DND-41 (cell line): Measurements from ENCODE around the gene TNFRSF12A.

Source experiments
- ATAC-seq: fragments of 200-7000 bp; cut with Tn5 transposase; 3 replicates; pipeline ENCODE4 v1.9.1; 2021; ENCODE audit warnings: low read depth; ENCODE audit not compliant: insufficient read depth
- DNase-seq: peaks from one replicate; pipeline ENCODE4 v3.0.0-alpha.2; 2020
- H2AFZ ChIP-seq: 2 replicates; pipeline ENCODE4 v1.6.0; 2012; ENCODE audit warnings: low read depth, low read length
- H3K27ac ChIP-seq: 2 replicates; pipeline ENCODE4 v1.5.1; 2012; ENCODE audit warnings: low read length, inconsistent platforms
- H3K27me3 ChIP-seq: fragments of 200-600 bp; sonication (generic); 2 replicates; pipeline ENCODE4 v1.6.0; 2012; ENCODE audit warnings: low read length, mild to moderate bottlenecking, inconsistent platforms; ENCODE audit not compliant: insufficient read depth, poor library complexity
- H3K36me3 ChIP-seq: 2 replicates; pipeline ENCODE4 v1.5.1; 2012; ENCODE audit warnings: low read length, inconsistent platforms; ENCODE audit not compliant: insufficient read depth
- H3K4me1 ChIP-seq: 2 replicates; pipeline ENCODE4 v1.5.1; 2012; ENCODE audit warnings: mild to moderate bottlenecking, low read length; ENCODE audit not compliant: insufficient read depth
- H3K4me2 ChIP-seq: 2 replicates; pipeline ENCODE4 v1.6.0; 2012; ENCODE audit warnings: mild to moderate bottlenecking, moderate library complexity, low read length, inconsistent platforms; ENCODE audit not compliant: insufficient read depth
- H3K4me3 ChIP-seq, 2 experiments: fragments of 200-600 bp in 1 of 2; shearing (Covaris generic) in 1 of 2; 2 replicates each; pipeline ENCODE4 v1.5.1; 2012 to 2016; ENCODE audit warnings: inconsistent platforms in 2 of 2, low read length in 2 of 2, mild to moderate bottlenecking in 2 of 2, low read depth in 1 of 2, moderate library complexity in 1 of 2
- H3K79me2 ChIP-seq: 2 replicates; pipeline ENCODE4 v1.6.0; 2012; ENCODE audit warnings: low read length, inconsistent platforms; ENCODE audit not compliant: insufficient read depth
- H3K9ac ChIP-seq: 2 replicates; pipeline ENCODE4 v1.6.0; 2012; ENCODE audit warnings: low read depth, mild to moderate bottlenecking, inconsistent platforms, low read length, moderate library complexity
- H3K9me3 ChIP-seq: 2 replicates; pipeline ENCODE4 v1.5.1; 2012; ENCODE audit warnings: low read length, moderate library complexity, mild to moderate bottlenecking, inconsistent platforms; ENCODE audit not compliant: insufficient read depth, severe bottlenecking
- H4K20me1 ChIP-seq: 2 replicates; pipeline ENCODE4 v1.6.0; 2012; ENCODE audit warnings: low read length; ENCODE audit not compliant: insufficient read depth
- EZH2 ChIP-seq: IDR thresholded peaks from 3 replicates; pipeline ENCODE4 v1.6.1; 2012; ENCODE audit warnings: borderline replicate concordance, low read depth, mild to moderate bottlenecking, moderate library complexity, low read length, inconsistent platforms; ENCODE audit not compliant: severe bottlenecking
- TF ChIP-seq, protein P1 (sequence below): IDR thresholded peaks from 2 replicates; pipeline ENCODE4 v1.5.1; 2012; ENCODE audit warnings: borderline replicate concordance, low read length, moderate library complexity, mild to moderate bottlenecking; ENCODE audit not compliant: poor library complexity, severe bottlenecking; ENCODE audit errors: extremely low read depth

TNFRSF12A gene

DNA sequence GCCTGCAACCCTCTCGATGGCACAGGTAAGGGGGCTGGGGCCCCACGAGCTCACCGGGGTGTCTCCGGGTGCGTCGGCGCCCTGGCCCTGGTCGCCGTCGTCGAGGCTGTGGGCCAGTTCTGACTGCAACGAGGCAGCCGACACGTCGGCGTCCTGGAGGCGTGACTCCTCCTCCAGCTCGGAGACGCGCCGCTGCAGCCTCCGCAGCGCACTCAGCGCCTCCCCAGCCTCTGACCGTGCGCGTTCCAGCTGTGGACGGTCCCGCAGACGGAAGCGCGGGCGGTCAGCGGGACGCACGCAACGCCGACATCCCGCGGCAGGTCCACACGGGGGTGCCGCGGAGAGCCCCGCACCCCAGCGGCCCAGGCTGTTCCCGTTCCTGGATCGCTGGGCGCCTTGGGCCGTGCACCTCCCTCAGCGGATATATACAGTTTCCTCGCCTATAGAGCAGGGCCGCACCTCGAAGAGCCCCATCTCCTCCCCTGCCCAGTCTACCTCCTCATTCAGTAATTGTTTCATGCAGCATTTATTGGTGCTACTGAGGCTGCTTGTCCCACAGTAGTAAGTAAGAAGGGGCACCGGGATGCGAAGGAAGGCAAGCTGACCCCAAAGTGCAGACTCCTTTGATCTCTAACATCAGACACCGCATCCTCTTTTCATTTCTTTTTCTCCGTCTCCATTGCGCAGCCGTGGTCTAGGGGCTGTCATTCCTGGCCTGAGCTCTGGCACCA lies 9.5 kb downstream of the TNFRSF12A start:
- peaks cover 14% of the 10 kb centered on the region for H3K4me1 ChIP-seq
- DNase-seq, result no peak
- H3K4me2 ChIP-seq, result no peak overlapping the region

DNA sequence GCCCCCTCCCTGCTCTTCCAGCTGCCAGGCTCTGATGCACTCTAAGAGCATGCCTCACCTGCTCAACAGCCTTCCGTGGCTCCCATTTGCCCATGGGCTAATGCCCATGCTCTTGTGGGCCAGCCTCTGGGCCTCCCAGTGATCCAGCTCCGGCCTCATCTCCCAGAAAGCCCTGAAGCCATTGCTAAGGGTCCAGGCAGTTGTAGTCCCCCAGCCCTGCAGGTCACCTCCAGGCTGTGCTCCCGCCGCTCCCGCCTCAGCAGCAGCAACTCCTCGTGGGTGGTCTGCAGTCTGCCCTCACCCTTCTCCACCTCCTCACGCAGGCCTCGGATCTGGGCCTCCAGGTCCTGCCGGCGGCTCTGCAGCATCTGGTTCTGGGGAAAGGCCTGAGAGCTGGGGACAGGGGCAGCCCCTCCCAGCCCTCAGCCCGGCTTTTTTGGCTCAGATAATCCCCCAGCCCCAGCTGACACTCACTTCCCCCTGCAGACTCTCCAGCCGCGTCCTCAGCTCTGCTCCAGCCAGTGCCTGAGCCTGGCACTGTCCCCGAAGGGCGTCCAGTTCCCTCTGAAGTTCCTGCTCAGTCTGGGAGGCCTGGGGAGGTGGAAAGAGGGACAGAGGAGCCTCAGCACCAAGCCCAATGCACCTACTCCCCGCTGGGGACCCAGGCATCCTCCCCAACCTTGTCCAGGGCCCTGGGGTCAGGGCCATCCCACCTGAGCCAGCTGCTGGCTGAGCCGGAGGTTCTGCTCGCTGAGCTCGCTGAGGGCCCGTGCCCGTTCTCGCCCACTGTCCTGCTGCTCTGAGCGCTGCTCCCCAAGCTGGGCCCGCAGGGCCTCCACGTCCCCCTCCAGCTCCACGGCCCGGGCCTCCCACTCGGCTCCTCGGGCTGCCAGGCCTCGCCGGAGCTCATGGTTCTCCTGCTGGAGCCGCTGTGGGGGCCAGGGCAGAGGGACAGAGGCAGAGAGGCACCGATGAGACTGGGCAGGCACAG lies 10.3 kb downstream of the TNFRSF12A start:
- no peak for TF ChIP-seq EZH2
- TF ChIP-seq, protein P1, sequence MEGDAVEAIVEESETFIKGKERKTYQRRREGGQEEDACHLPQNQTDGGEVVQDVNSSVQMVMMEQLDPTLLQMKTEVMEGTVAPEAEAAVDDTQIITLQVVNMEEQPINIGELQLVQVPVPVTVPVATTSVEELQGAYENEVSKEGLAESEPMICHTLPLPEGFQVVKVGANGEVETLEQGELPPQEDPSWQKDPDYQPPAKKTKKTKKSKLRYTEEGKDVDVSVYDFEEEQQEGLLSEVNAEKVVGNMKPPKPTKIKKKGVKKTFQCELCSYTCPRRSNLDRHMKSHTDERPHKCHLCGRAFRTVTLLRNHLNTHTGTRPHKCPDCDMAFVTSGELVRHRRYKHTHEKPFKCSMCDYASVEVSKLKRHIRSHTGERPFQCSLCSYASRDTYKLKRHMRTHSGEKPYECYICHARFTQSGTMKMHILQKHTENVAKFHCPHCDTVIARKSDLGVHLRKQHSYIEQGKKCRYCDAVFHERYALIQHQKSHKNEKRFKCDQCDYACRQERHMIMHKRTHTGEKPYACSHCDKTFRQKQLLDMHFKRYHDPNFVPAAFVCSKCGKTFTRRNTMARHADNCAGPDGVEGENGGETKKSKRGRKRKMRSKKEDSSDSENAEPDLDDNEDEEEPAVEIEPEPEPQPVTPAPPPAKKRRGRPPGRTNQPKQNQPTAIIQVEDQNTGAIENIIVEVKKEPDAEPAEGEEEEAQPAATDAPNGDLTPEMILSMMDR, result no peak
- H3K4me1 ChIP-seq, result peaks cover 5% of the 10 kb centered on the region; the same call in 1 of the 2 replicates
- no peak overlapping the region for H3K9ac ChIP-seq
- DNase-seq, result no peak
- H3K9me3 ChIP-seq, result no peaks in the 10 kb centered on the region
- H3K36me3 ChIP-seq, result peaks cover 19% of the 10 kb centered on the region
- no peaks in the 10 kb centered on the region; the same call in 1 of the 2 replicates for H3K79me2 ChIP-seq
- H4K20me1 ChIP-seq, result peaks cover 18% of the 10 kb centered on the region
- H3K27ac ChIP-seq, result no peak overlapping the region
- no peak overlapping the region for H3K4me2 ChIP-seq
- H3K27me3 ChIP-seq, result peaks cover 2% of the 10 kb centered on the region
- H2AFZ ChIP-seq, result no peak overlapping the region
- ATAC-seq, result no peak
- H3K4me3 ChIP-seq, result no peak overlapping the region

More for the DNA sequence above, 9.5 kb downstream of the TNFRSF12A start:
- H4K20me1 ChIP-seq, result peaks cover 22% of the 10 kb centered on the region
- H3K36me3 ChIP-seq, result peaks cover 22% of the 10 kb centered on the region
- peaks cover 8% of the 10 kb centered on the region for H3K79me2 ChIP-seq
- no peak overlapping the region for H3K4me3 ChIP-seq
- H3K27ac ChIP-seq, result no peak overlapping the region
- no peaks in the 10 kb centered on the region for H3K9me3 ChIP-seq
- no peak overlapping the region for H2AFZ ChIP-seq
- TF ChIP-seq, protein P1, result no peak
- no peak for TF ChIP-seq EZH2
- no peaks in the 10 kb centered on the region for H3K27me3 ChIP-seq
- H3K9ac ChIP-seq, result no peak overlapping the region
- ATAC-seq, result no peak

DNA sequence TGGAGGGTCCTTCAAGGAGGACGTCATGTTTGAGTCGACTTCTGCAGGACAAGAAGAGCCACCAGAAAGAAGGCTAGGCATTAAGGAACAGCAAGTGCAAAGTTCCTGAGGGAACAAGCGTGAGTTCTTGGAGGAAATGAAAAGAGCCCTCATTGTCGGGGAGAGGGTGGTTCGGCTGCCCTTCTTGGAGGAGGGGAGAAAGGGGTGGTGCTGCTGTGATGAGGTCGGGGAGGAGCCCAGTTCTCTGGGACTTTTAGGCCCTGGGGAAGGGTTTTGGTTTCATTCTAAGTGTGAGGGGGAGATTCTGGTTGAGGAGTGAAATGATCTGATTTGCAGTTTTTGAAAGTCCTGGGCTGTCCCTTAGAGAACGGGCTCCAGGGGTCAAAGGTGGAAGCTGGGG lies 12.5 kb downstream of the TNFRSF12A start:
- TF ChIP-seq, protein P1, result no peak
- no peak for TF ChIP-seq EZH2
- Histone ChIP-seq H3K4me2 (no peak overlapping the region), H2AFZ (no peak overlapping the region), H4K20me1 (peaks cover 6% of the 10 kb centered on the region), H3K4me3 (no peak overlapping the region), H3K36me3 (no peaks in the 10 kb centered on the region; the same call in 1 of the 2 replicates), H3K27ac (no peak overlapping the region), H3K9me3 (no peaks in the 10 kb centered on the region), H3K4me1 (0 out of 2 replicates have a peak, but pooled peaks cover 2% of the 10 kb centered on the region), H3K79me2 (no peaks in the 10 kb centered on the region), H3K27me3 (peaks cover 11% of the 10 kb centered on the region), H3K9ac (no peak overlapping the region)
- DNase-seq, result no peak
- ATAC-seq, result no peak
